GM23248 (cell line): ENCODE measurements around the gene DMRT1.

ENCODE experiments used
- EZH2 ChIP-seq: fragments of 200-600 bp; sonication (generic); IDR thresholded peaks from 2 replicates; pipeline ENCODE4 v1.6.1; 2018; ENCODE audit warnings: antibody characterized with exemption, mild to moderate bottlenecking; ENCODE audit not compliant: insufficient read depth, poor library complexity, severe bottlenecking
- EZH2phosphoT487 ChIP-seq: fragments of 200-600 bp; sonication (generic); IDR thresholded peaks from 2 replicates; pipeline ENCODE4 v1.6.1; 2018; ENCODE audit warnings: antibody characterized with exemption, moderate library complexity, mild to moderate bottlenecking, low read depth; ENCODE audit not compliant: insufficient read depth

GRCh38 chr9:893115-893514 is 51.6 kb downstream of the DMRT1 start:
- TF ChIP-seq EZH2 (no peak), EZH2phosphoT487 (no peak)
